Activated naive CD8-positive, alpha-beta T cell treated with anti-CD3 and anti-CD28 coated beads, Interleukin-2, amount 50 U/mL, for 24 hours (primary cell): Measurements from ENCODE around the gene TDRD7.

ENCODE experiments used
- ATAC-seq: fragments of 150-1000 bp; cut with Tn5 transposase; one replicate; pipeline ENCODE4 v1.10.0; 2021
- DNase-seq: peaks from one replicate; pipeline ENCODE4 v3.0.0; 2021
- H3K27ac Mint-ChIP-seq: one replicate; pipeline ENCODE4 v1.8.0; 2021; ENCODE audit warnings: mild to moderate bottlenecking, mixed read lengths
- H3K27me3 Mint-ChIP-seq: one replicate; pipeline ENCODE4 v1.8.0; 2021; ENCODE audit warnings: mixed read lengths
- H3K36me3 Mint-ChIP-seq: one replicate; pipeline ENCODE4 v1.8.0; 2021; ENCODE audit warnings: low read depth, mixed read lengths
- H3K4me1 Mint-ChIP-seq: one replicate; pipeline ENCODE4 v1.8.0; 2021; ENCODE audit warnings: mixed read lengths
- H3K4me3 Mint-ChIP-seq: one replicate; pipeline ENCODE4 v1.8.0; 2021; ENCODE audit warnings: mild to moderate bottlenecking, moderate library complexity, mixed read lengths
- H3K9me3 Mint-ChIP-seq: one replicate; pipeline ENCODE4 v1.8.0; 2021; ENCODE audit warnings: mixed read lengths

The TDRD7 gene

GRCh38 chr9:97507428-97507984, 95.6 kb downstream of the TDRD7 start:
- H3K27ac Mint-ChIP-seq = no peak overlapping the region
- peaks cover 21% of the 10 kb centered on the region for H3K4me1 Mint-ChIP-seq
- H3K9me3 Mint-ChIP-seq = no peaks in the 10 kb centered on the region
- ATAC-seq (no peak), DNase-seq (no peak)
- peaks cover 34% of the 10 kb centered on the region for H3K27me3 Mint-ChIP-seq
- no peak overlapping the region for H3K4me3 Mint-ChIP-seq
- no peaks in the 10 kb centered on the region for H3K36me3 Mint-ChIP-seq

GRCh38 chr9:97508852-97509251, 97.0 kb downstream of the TDRD7 start:
- no peak overlapping the region for H3K27ac Mint-ChIP-seq
- no peak overlapping the region for H3K4me3 Mint-ChIP-seq
- no peak for DNase-seq
- ATAC-seq = no peak
- H3K36me3 Mint-ChIP-seq = no peaks in the 10 kb centered on the region
- no peaks in the 10 kb centered on the region for H3K9me3 Mint-ChIP-seq
- H3K4me1 Mint-ChIP-seq = peaks cover 14% of the 10 kb centered on the region
- peaks cover 21% of the 10 kb centered on the region for H3K27me3 Mint-ChIP-seq

DNA sequence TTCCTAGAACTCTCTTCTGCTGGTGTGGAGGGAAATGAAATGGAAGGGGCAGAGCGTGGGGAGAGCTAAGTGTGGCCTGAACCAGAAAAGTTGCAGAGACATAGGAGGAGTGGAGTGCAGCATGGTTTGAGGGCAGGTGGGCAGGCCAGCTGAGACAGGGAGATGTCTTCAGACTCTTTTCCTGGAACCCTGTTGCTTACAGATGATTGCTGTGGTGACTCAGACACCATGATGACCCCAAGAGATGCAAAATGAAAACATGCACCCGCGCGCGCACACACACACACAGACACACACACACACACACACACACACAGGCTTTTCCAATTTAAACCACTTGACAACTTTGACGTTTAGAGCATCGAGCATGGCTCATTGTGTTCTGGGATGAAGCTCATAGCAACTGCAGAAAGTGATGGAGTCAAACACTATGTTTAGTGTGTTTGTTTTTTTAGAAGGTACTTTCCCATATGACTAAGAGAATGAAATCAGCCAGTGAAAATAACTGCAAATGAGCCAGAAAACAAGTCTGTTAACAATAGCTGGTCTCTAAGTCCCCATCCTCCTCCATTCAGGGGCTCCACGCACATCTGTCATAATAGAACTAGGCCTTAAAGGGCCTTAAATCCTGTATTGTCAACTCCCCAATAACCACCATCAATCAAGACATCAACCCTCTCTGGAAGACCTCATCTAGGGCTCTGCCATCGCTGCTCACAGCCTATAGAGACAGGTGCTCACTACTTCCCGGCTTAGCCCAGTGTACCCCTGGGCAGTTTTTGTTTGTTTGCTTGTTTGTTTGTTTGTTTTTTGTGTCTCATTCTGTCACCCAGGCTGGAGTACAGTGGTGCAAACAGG, 99.1 kb downstream of the TDRD7 start:
- peak; percentile 65 for ATAC-seq
- no peak for DNase-seq
- H3K4me1 Mint-ChIP-seq = peaks cover 14% of the 10 kb centered on the region
- no peaks in the 10 kb centered on the region for H3K9me3 Mint-ChIP-seq
- peak overlapping the region; percentile 15 for H3K27ac Mint-ChIP-seq
- H3K27me3 Mint-ChIP-seq = peaks cover 11% of the 10 kb centered on the region
- no peaks in the 10 kb centered on the region for H3K36me3 Mint-ChIP-seq
- H3K4me3 Mint-ChIP-seq = no peak overlapping the region

GRCh38 chr9:97511655-97512427, 99.9 kb downstream of the TDRD7 start:
- H3K36me3 Mint-ChIP-seq = no peaks in the 10 kb centered on the region
- no peak overlapping the region for H3K27ac Mint-ChIP-seq
- no peak overlapping the region for H3K4me3 Mint-ChIP-seq
- peaks cover 14% of the 10 kb centered on the region for H3K4me1 Mint-ChIP-seq
- no peaks in the 10 kb centered on the region for H3K9me3 Mint-ChIP-seq
- DNase-seq (no peak), ATAC-seq (no peak)
- H3K27me3 Mint-ChIP-seq = peaks cover 14% of the 10 kb centered on the region

GRCh38 chr9:97512966-97513560, 101.2 kb downstream of the TDRD7 start:
- DNase-seq (no peak), ATAC-seq (no peak)
- Mint-ChIP-seq H3K27me3 (peaks cover 24% of the 10 kb centered on the region), H3K36me3 (no peaks in the 10 kb centered on the region), H3K4me1 (peaks cover 14% of the 10 kb centered on the region), H3K27ac (no peak overlapping the region), H3K4me3 (no peak overlapping the region), H3K9me3 (no peaks in the 10 kb centered on the region)

DNA sequence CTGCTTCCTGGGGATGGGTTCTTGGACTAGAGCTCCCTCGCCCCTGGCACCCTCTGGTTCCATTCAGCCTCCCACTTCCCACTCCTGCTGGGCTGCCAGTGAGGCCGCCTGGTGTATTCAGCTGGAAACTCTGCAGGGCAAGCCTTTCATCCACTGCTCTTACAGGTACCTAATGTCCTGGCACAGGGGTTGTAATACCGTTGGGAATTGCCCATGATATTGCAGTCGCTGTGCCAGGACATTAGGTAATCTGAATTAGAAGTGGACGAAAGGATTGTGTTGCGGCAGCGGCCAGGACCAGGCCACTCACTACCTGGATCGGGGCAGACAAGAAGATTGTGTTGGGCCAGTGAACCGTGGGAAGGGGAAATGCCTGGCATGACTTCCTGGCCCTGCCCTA, 102.6 kb downstream of the TDRD7 start:
- peaks cover 31% of the 10 kb centered on the region for H3K27me3 Mint-ChIP-seq
- no peak for ATAC-seq

DNA sequence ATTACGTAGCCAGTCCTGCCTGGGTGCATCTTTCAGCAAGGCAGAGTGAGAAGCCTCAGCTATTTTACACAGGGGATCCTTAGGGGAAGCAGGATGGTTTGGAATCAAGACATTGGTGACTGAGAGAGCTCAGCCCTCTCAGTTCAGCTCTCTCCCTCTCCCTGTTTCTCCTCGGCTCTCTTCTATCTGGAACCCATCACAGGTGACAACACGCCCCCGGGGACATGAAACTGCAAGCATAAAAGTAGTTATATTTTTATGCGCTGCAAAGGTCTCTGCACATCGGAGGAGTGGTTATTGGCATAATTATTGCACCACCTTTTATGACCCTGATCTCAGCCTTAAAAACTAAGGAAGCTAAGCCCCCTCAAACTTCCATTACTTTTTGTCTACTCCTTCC, 103.8 kb downstream of the TDRD7 start:
- H3K27me3 Mint-ChIP-seq = peaks cover 32% of the 10 kb centered on the region
- no peak overlapping the region for H3K4me3 Mint-ChIP-seq
- H3K36me3 Mint-ChIP-seq = no peaks in the 10 kb centered on the region
- DNase-seq (no peak), ATAC-seq (no peak)
- no peak overlapping the region for H3K27ac Mint-ChIP-seq
- no peaks in the 10 kb centered on the region for H3K9me3 Mint-ChIP-seq
- peaks cover 18% of the 10 kb centered on the region for H3K4me1 Mint-ChIP-seq

More for the DNA sequence above, 102.6 kb downstream of the TDRD7 start:
- DNase-seq = no peak
- no peaks in the 10 kb centered on the region for H3K36me3 Mint-ChIP-seq
- no peak overlapping the region for H3K4me3 Mint-ChIP-seq
- H3K4me1 Mint-ChIP-seq = peaks cover 19% of the 10 kb centered on the region
- H3K9me3 Mint-ChIP-seq = no peaks in the 10 kb centered on the region
- no peak overlapping the region for H3K27ac Mint-ChIP-seq

- Mint-ChIP-seq H3K4me1 (peaks cover 14% of the 10 kb centered on the region), H3K27me3 (peaks cover 32% of the 10 kb centered on the region)
- no peak for ATAC-seq
Measured at GRCh38 chr9:97516111-97516510, 104.2 kb downstream of the TDRD7 start.

DNA sequence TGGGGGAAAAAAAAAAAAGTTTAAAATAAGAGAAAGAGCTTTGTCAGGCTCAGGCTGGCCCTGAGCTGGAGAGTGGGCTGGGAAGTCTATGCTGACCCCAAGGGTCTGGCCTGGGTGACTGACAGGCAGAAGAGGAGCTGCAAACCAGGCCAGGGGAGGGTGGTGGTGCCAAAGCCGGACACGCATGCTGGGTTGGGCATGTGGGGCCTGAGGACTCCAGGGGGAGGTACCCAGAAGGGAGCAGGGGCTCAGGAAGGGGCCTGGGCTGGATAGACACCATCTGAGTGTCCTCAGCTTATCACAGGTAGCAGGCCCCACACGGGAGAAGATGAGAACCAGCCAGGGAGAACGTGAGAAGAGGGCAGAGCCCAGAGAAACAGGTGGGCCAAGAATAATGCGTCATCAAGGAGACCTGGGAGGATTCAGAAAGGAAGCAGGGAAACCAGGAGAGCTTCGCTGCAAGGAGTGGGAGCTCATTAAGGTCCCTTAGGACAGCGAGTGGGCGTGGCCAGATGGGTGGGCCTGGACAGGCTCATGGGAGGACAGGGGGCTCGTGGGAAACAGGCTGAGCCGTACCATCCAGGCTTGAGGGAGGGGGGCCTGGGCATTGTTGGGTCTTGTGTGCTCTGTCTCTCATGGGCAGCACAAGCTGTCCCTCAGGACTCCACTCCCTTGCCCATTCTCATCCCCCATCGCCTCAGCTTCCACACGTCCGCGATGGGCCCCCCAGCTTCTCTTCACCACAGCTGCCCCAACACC, 105.6 kb downstream of the TDRD7 start:
- Mint-ChIP-seq H3K4me3 (no peak overlapping the region), H3K9me3 (no peaks in the 10 kb centered on the region), H3K27me3 (peaks cover 37% of the 10 kb centered on the region), H3K4me1 (peaks cover 5% of the 10 kb centered on the region), H3K27ac (no peak overlapping the region), H3K36me3 (no peaks in the 10 kb centered on the region)
- ATAC-seq (no peak), DNase-seq (no peak)

More at GRCh38 chr9:97516111-97516510, 104.2 kb downstream of the TDRD7 start:
- Mint-ChIP-seq H3K36me3 (no peaks in the 10 kb centered on the region), H3K9me3 (no peaks in the 10 kb centered on the region), H3K4me3 (no peak overlapping the region), H3K27ac (no peak overlapping the region)
- DNase-seq = no peak

- Mint-ChIP-seq H3K36me3 (no peaks in the 10 kb centered on the region), H3K27me3 (peaks cover 37% of the 10 kb centered on the region), H3K4me3 (no peak overlapping the region), H3K9me3 (no peaks in the 10 kb centered on the region), H3K27ac (no peak overlapping the region), H3K4me1 (peaks cover 5% of the 10 kb centered on the region)
- DNase-seq (no peak), ATAC-seq (no peak)
Measured at GRCh38 chr9:97518166-97518908, 106.4 kb downstream of the TDRD7 start.

DNA sequence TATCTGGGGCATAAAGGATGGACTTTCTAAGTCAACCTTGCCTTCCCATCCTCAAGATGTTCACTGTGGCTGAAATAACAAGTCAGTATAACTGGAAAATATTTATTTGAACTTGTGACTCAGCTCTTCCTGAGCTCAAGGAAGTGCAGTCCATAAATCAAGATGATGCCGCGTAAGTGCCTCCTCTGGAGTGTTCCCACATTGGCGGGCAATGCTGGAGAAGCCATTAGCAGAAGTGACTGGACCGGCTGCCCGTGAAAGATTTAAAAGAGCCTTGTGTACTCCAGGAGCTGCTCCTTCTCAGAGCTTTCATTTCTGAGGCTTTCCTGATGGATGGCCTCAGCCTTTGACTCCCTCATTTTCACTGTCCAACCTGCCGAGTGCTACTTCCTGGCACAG, 107.0 kb downstream of the TDRD7 start:
- H3K27me3 Mint-ChIP-seq = peaks cover 37% of the 10 kb centered on the region
- H3K9me3 Mint-ChIP-seq = no peaks in the 10 kb centered on the region
- no peak overlapping the region for H3K27ac Mint-ChIP-seq
- no peak for ATAC-seq
- no peak overlapping the region for H3K4me3 Mint-ChIP-seq
- no peak for DNase-seq
- no peaks in the 10 kb centered on the region for H3K36me3 Mint-ChIP-seq
- peaks cover 5% of the 10 kb centered on the region for H3K4me1 Mint-ChIP-seq

- Mint-ChIP-seq H3K9me3 (no peaks in the 10 kb centered on the region), H3K4me3 (no peak overlapping the region), H3K27me3 (peaks cover 37% of the 10 kb centered on the region), H3K4me1 (peaks cover 5% of the 10 kb centered on the region), H3K27ac (no peak overlapping the region), H3K36me3 (no peaks in the 10 kb centered on the region)
- no peak for ATAC-seq
- DNase-seq = no peak
Measured at GRCh38 chr9:97519441-97519970, 107.6 kb downstream of the TDRD7 start.

- DNase-seq (no peak), ATAC-seq (no peak)
- H3K27ac Mint-ChIP-seq = no peak overlapping the region
- H3K4me3 Mint-ChIP-seq = no peak overlapping the region
- no peaks in the 10 kb centered on the region for H3K9me3 Mint-ChIP-seq
- H3K4me1 Mint-ChIP-seq = peaks cover 5% of the 10 kb centered on the region
- peaks cover 33% of the 10 kb centered on the region for H3K27me3 Mint-ChIP-seq
- no peaks in the 10 kb centered on the region for H3K36me3 Mint-ChIP-seq
Measured at GRCh38 chr9:97521576-97522333, 109.9 kb downstream of the TDRD7 start.
